ENCODE results near the gene ADARB2. TPM values are rescaled to one million over a fixed set of nuclear protein-coding genes. Genes with fewer than 3 reads are reported as not detected.

The ADARB2 gene
- total RNA-seq, 4 donors from 2014 or later, result 8.4 to 23.2 (median 19.6) TPM

DNA sequence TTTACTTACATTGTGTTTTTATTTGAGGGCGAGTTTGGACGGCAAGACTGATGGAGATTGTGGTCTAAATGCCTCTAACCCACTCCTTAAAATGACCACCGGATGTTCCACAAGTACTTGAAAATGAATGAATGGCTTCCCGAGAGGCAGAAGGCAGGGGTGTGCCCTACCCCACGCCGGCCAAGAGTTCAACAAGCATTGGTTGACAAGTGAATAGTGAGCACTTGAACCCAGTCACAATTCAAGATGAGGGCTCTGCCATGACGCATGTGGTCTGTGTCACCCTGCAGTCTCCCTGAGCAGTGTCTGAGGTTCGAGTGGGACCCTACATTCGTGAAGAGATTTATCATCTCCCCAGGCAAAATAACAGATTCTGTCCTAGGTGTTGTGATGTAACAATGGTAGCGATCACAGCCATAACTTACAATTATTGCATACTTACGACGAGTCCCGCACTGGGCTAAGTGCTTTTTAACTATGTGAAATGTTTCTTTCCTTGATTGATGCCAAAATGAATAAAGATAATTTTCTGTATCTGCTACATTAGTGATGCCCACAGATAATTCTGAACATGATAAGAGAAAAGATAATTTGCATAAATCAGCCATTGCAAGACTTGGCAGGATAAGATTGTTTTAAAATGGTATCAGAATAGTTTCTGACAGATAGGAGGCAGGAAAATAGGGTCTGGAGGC lies 375.8 kb downstream of the ADARB2 start:
- peaks cover 0 to 6% (median 0%) of the 10 kb centered on the region in 4 donors for H3K9me3 ChIP-seq
- TF ChIP-seq POLR2A (IDR thresholded peaks at IDR 0.05) (no peak), EP300 (IDR thresholded peaks at IDR 0.05) (no peak)
- TF ChIP-seq, protein P1, sequence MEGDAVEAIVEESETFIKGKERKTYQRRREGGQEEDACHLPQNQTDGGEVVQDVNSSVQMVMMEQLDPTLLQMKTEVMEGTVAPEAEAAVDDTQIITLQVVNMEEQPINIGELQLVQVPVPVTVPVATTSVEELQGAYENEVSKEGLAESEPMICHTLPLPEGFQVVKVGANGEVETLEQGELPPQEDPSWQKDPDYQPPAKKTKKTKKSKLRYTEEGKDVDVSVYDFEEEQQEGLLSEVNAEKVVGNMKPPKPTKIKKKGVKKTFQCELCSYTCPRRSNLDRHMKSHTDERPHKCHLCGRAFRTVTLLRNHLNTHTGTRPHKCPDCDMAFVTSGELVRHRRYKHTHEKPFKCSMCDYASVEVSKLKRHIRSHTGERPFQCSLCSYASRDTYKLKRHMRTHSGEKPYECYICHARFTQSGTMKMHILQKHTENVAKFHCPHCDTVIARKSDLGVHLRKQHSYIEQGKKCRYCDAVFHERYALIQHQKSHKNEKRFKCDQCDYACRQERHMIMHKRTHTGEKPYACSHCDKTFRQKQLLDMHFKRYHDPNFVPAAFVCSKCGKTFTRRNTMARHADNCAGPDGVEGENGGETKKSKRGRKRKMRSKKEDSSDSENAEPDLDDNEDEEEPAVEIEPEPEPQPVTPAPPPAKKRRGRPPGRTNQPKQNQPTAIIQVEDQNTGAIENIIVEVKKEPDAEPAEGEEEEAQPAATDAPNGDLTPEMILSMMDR (IDR thresholded peaks at IDR 0.05), result no peak
- H3K4me3 ChIP-seq, result no peak overlapping the region
- no peaks in the 10 kb centered on the region for H3K36me3 ChIP-seq
- WGBS, 2 donors, result 81 to 86% methylated on average over 13 of the region's 13 CpGs
- no peak for DNase-seq (ENCODE audit: low spot score in 2 of 2)
- no peak overlapping the region for H3K27ac ChIP-seq
- H3K27me3 ChIP-seq, result no peaks in the 10 kb centered on the region
- peaks cover 0 to 15% (median 0%) of the 10 kb centered on the region in 4 donors for H3K4me1 ChIP-seq

DNA sequence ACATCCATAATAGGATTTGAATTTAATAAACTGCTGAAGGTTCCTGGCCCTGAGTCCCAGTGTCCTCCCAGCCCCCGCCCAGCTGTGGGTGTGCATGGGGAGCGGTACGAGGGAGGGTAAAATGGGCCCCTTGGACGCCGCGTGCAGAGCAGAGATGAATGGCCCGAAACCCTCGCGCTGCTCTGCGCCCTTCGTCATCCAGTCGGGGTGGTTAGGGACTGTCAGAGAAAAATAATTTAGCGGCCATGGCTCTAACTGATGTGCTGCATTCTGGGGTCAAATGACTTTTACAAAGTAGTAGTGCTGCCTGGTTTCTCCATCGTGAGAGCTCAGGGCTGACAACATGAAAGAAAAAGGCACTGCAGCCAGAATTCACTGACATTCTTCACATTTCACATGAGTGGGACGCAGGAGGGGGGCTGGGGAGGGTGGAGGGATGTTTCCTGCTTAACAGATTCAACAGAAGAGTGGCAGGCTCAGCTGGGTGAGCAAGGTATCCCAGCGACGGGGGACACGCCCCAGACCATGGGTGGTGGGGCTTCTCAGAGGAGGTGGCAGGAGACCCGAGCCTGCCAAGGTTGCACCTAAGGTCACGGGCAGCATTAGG lies 376.7 kb downstream of the ADARB2 start:
- Histone ChIP-seq H3K36me3 (no peaks in the 10 kb centered on the region), H3K4me1 (peaks cover 0 to 15% (median 0%) of the 10 kb centered on the region in 4 donors), H3K9me3 (peaks cover 0 to 6% (median 0%) of the 10 kb centered on the region in 4 donors), H3K27ac (peak overlapping the region in 2 of 4 donors; percentile 23 to 36), H3K4me3 (no peak overlapping the region), H3K27me3 (no peaks in the 10 kb centered on the region)
- no peak for TF ChIP-seq POLR2A (IDR thresholded peaks at IDR 0.05)
- TF ChIP-seq, protein P1 (IDR thresholded peaks at IDR 0.05), result no peak
- TF ChIP-seq EP300 (IDR thresholded peaks at IDR 0.05), result no peak
- no peak for DNase-seq (ENCODE audit: low spot score in 2 of 2)
- WGBS, 2 donors, result 32 to 43% methylated on average over 19 to 20 of the region's 20 CpGs

DNA sequence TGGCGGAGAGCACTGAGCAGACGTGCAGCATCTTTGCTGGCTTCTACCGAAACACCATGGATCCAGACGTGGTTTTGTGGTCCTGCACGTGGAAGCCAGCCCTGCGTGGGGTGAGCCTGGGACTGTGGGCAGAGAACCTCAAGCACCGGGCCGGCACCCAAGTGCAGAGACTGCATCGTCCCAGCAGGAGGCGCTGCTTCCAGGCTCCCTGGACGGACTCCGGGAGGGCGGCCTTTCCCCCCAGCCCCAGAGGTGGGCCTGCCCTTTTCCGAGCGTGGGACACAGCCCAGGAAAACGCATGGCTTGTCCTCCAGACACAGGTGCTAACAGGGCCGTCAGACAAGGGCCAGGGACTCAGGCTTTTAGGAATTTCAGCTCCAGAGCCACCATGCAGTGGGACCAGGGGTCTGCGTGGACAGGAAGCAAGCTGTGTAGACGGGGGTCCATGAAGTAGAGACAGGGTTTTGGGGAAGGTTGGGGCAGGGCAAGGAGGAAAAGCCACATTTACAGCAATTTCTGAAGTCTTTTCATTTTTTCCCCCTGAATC lies 377.2 kb downstream of the ADARB2 start:
- H3K27me3 ChIP-seq, result no peaks in the 10 kb centered on the region
- no peak for DNase-seq (ENCODE audit: low spot score in 2 of 2)
- TF ChIP-seq EP300 (IDR thresholded peaks at IDR 0.05), result no peak
- TF ChIP-seq, protein P1 (IDR thresholded peaks at IDR 0.05), result no peak
- no peak for TF ChIP-seq POLR2A (IDR thresholded peaks at IDR 0.05)
- WGBS, 2 donors, result 60 to 78% methylated on average over 6 to 18 of the region's 19 CpGs
- no peak overlapping the region for H3K4me3 ChIP-seq
- H3K36me3 ChIP-seq, result no peaks in the 10 kb centered on the region
- peak overlapping the region in 1 of 4 donors; percentile 23 for H3K27ac ChIP-seq
- H3K9me3 ChIP-seq, result peaks cover 0 to 6% (median 0%) of the 10 kb centered on the region in 4 donors
- H3K4me1 ChIP-seq, result peaks cover 0 to 15% (median 0%) of the 10 kb centered on the region in 4 donors

DNA sequence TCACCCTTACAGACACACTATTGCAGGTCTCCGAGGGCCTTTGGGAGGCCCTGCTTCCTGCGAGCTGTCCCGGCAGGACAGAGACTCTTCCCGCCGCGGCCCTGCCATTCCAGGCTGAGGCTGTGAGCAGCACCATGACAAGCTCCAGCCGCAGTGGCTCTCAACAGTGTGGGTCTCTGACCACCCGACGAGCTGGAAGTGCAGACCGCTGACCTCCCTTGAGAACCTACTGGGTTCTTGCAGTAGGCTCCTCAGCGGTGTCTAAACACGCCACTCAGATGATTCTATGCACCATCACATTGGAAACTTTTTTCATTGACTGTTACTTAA lies 377.7 kb downstream of the ADARB2 start:
- Histone ChIP-seq H3K36me3 (no peaks in the 10 kb centered on the region), H3K4me3 (no peak overlapping the region), H3K9me3 (peaks cover 0 to 6% (median 0%) of the 10 kb centered on the region in 4 donors), H3K4me1 (peaks cover 0 to 15% (median 0%) of the 10 kb centered on the region in 4 donors), H3K27ac (no peak overlapping the region), H3K27me3 (no peaks in the 10 kb centered on the region)
- TF ChIP-seq POLR2A (IDR thresholded peaks at IDR 0.05), result no peak
- TF ChIP-seq EP300 (IDR thresholded peaks at IDR 0.05), result no peak
- TF ChIP-seq, protein P1 (IDR thresholded peaks at IDR 0.05), result no peak
- 89 to 91% methylated on average over 12 of the region's 12 CpGs for WGBS, 2 donors
- no peak for DNase-seq (ENCODE audit: low spot score in 2 of 2)
